Immature natural killer cell (primary cell): ENCODE results near the gene XPO1. TPM values are rescaled to one million over a fixed set of nuclear protein-coding genes. Genes with fewer than 3 reads are reported as not detected.
"Not testable (repeated sequence)": the region's sequence is repeated elsewhere in the genome, so short reads cannot be mapped to it uniquely, and the experiment has no call there.

Source experiments
- DNase-seq, 3 donors: peaks; one replicate each; pipeline ENCODE4 v3.0.0; 2022; ENCODE audit warnings: mixed read lengths in 1 of 3
- H3K27ac Mint-ChIP-seq, 6 donors: one replicate each; pipeline ENCODE4 v1.8.0; 2020; ENCODE audit warnings: mixed read lengths in 6 of 6, mild to moderate bottlenecking in 5 of 6, inconsistent platforms in 4 of 6, moderate library complexity in 3 of 6
- H3K27me3 Mint-ChIP-seq, 3 donors: one replicate each; pipeline ENCODE4 v1.8.0; 2020 to 2021; ENCODE audit warnings: low read depth in 3 of 3, mild to moderate bottlenecking in 3 of 3, mixed read lengths in 3 of 3, moderate library complexity in 3 of 3, inconsistent platforms in 1 of 3
- H3K36me3 Mint-ChIP-seq, 3 donors: one replicate each; pipeline ENCODE4 v1.8.0; 2020; ENCODE audit warnings: mixed read lengths in 3 of 3, inconsistent platforms in 2 of 3, mild to moderate bottlenecking in 2 of 3
- H3K4me1 Mint-ChIP-seq, 2 donors: one replicate each; pipeline ENCODE4 v1.8.0; 2020; ENCODE audit warnings: inconsistent platforms in 2 of 2, mild to moderate bottlenecking in 2 of 2, mixed read lengths in 2 of 2, moderate library complexity in 1 of 2
- H3K4me3 Mint-ChIP-seq, 5 donors: one replicate each; pipeline ENCODE4 v1.8.0; 2020; ENCODE audit warnings: mild to moderate bottlenecking in 5 of 5, mixed read lengths in 5 of 5, inconsistent platforms in 3 of 5, moderate library complexity in 3 of 5
- H3K9me3 Mint-ChIP-seq, 6 donors: one replicate each; pipeline ENCODE4 v1.8.0; 2020; ENCODE audit warnings: mild to moderate bottlenecking in 6 of 6, mixed read lengths in 6 of 6, inconsistent platforms in 4 of 6, moderate library complexity in 3 of 6
- polyA plus RNA-seq, 3 donors: library from polyadenylated mRNA; unstranded; fragments of 300-500 nt; fragmentation: Illumina TruSeq; gene quantifications; one replicate each; pipeline ENCODE4 v1.2.3, GENCODE V29; 2021

The XPO1 gene
- polyA plus RNA-seq, 3 donors from 2014 or later, result 19.7 to 44.4 (median 19.9) TPM

GRCh38 chr2:61549546-61549945, 11.4 kb upstream of the XPO1 start:
- DNase-seq, result no peak
- Mint-ChIP-seq H3K27me3 (peaks cover 0 to under 1% (median 0%) of the 10 kb centered on the region in 3 donors), H3K4me3 (no peak overlapping the region), H3K36me3 (no peaks in the 10 kb centered on the region), H3K4me1 (no peaks in the 10 kb centered on the region), H3K9me3 (no peaks in the 10 kb centered on the region), H3K27ac (no peak overlapping the region)

- Mint-ChIP-seq H3K4me1 (peaks cover 7 to 8% of the 10 kb centered on the region in 2 donors), H3K9me3 (no peaks in the 10 kb centered on the region), H3K27ac (no peak overlapping the region), H3K36me3 (no peaks in the 10 kb centered on the region), H3K27me3 (peaks cover 7 to 9% (median 7%) of the 10 kb centered on the region in 3 donors), H3K4me3 (no peak overlapping the region)
- no peak for DNase-seq
Observed at GRCh38 chr2:61543062-61543461, 4.9 kb upstream of the XPO1 start.

GRCh38 chr2:61540167-61540566, 2.0 kb upstream of the XPO1 start:
- H3K36me3 Mint-ChIP-seq, DNase-seq, H3K9me3 Mint-ChIP-seq: not testable (repeated sequence)
- peak overlapping the region in 1 of 6 donors; percentile 38 for H3K27ac Mint-ChIP-seq
- H3K4me1 Mint-ChIP-seq, result peaks cover 23 to 25% of the 10 kb centered on the region in 2 donors
- H3K27me3 Mint-ChIP-seq, result peaks cover 12 to 16% (median 16%) of the 10 kb centered on the region in 3 donors
- peak overlapping the region in 1 of 5 donors; percentile 45 for H3K4me3 Mint-ChIP-seq

- Mint-ChIP-seq H3K9me3 (no peaks in the 10 kb centered on the region), H3K4me1 (peaks cover 33 to 37% of the 10 kb centered on the region in 2 donors), H3K4me3 (peak overlapping the region; percentile 95 to 100 (median 99)), H3K27ac (peak overlapping the region; percentile 95 to 100 (median 100)), H3K27me3 (peaks cover 12 to 16% (median 16%) of the 10 kb centered on the region in 3 donors), H3K36me3 (no peaks in the 10 kb centered on the region)
- DNase-seq, result peak in 1 of 3 donors; percentile 2
Observed at GRCh38 chr2:61538920-61539520, 864 bp upstream of the XPO1 start.

- H3K4me1 Mint-ChIP-seq, result peaks cover 36 to 48% of the 10 kb centered on the region in 2 donors
- peaks cover 12 to 16% (median 16%) of the 10 kb centered on the region in 3 donors for H3K27me3 Mint-ChIP-seq
Observed at GRCh38 chr2:61537950-61538199, 281 bp downstream of the XPO1 start.

GRCh38 chr2:61537277-61537949, 743 bp downstream of the XPO1 start:
- H3K9me3 Mint-ChIP-seq, result no peaks in the 10 kb centered on the region
- peaks cover 12 to 16% (median 16%) of the 10 kb centered on the region in 3 donors for H3K27me3 Mint-ChIP-seq
- peak; percentile 22 to 30 (median 22) for DNase-seq

More at GRCh38 chr2:61537950-61538199, 281 bp downstream of the XPO1 start:
- Mint-ChIP-seq H3K27ac (peak overlapping the region; percentile 95 to 100 (median 100)), H3K4me3 (peak overlapping the region; percentile 95 to 100 (median 99)), H3K36me3 (no peaks in the 10 kb centered on the region), H3K9me3 (no peaks in the 10 kb centered on the region)
- no peak for DNase-seq

GRCh38 chr2:61536572-61537276, 1.4 kb downstream of the XPO1 start:
- Mint-ChIP-seq H3K27ac (peak overlapping the region; percentile 95 to 97 (median 96)), H3K27me3 (peaks cover 12 to 16% (median 16%) of the 10 kb centered on the region in 3 donors), H3K4me1 (peaks cover 36 to 49% of the 10 kb centered on the region in 2 donors), H3K9me3 (no peaks in the 10 kb centered on the region), H3K4me3 (peak overlapping the region; percentile 94 to 100 (median 96)), H3K36me3 (no peaks in the 10 kb centered on the region)
- peak; percentile 80 to 83 (median 83) for DNase-seq

More at GRCh38 chr2:61537277-61537949, 743 bp downstream of the XPO1 start:
- Mint-ChIP-seq H3K27ac (peak overlapping the region; percentile 95 to 100 (median 100)), H3K4me1 (peaks cover 36 to 48% of the 10 kb centered on the region in 2 donors), H3K36me3 (no peaks in the 10 kb centered on the region), H3K4me3 (peak overlapping the region; percentile 95 to 100 (median 99))

- Mint-ChIP-seq H3K36me3 (no peaks in the 10 kb centered on the region), H3K4me1 (peaks cover 40 to 55% of the 10 kb centered on the region in 2 donors), H3K27ac (peak overlapping the region; percentile 95 to 97 (median 96)), H3K27me3 (peaks cover 12 to 16% (median 16%) of the 10 kb centered on the region in 3 donors), H3K4me3 (peak overlapping the region; percentile 94 to 100 (median 96)), H3K9me3 (no peaks in the 10 kb centered on the region)
- DNase-seq, result no peak
Observed at GRCh38 chr2:61536180-61536571, 2.0 kb downstream of the XPO1 start.

- peak overlapping the region; percentile 95 to 97 (median 96) for H3K27ac Mint-ChIP-seq
- no peak for DNase-seq
- peaks cover 43 to 61% of the 10 kb centered on the region in 2 donors for H3K4me1 Mint-ChIP-seq
- H3K27me3 Mint-ChIP-seq, result peaks cover 12 to 16% (median 16%) of the 10 kb centered on the region in 3 donors
- no peaks in the 10 kb centered on the region for H3K36me3 Mint-ChIP-seq
- peak overlapping the region; percentile 94 to 100 (median 96) for H3K4me3 Mint-ChIP-seq
- H3K9me3 Mint-ChIP-seq, result no peaks in the 10 kb centered on the region
Observed at GRCh38 chr2:61535449-61535848, 2.7 kb downstream of the XPO1 start.

GRCh38 chr2:61534926-61535325, 3.2 kb downstream of the XPO1 start:
- Mint-ChIP-seq H3K9me3 (no peaks in the 10 kb centered on the region), H3K4me1 (peaks cover 48 to 67% of the 10 kb centered on the region in 2 donors), H3K27ac (peak overlapping the region; percentile 95 to 97 (median 96)), H3K4me3 (peak overlapping the region; percentile 94 to 100 (median 96)), H3K36me3 (no peaks in the 10 kb centered on the region), H3K27me3 (peaks cover 12 to 16% (median 13%) of the 10 kb centered on the region in 3 donors)
- DNase-seq, result no peak

GRCh38 chr2:61530749-61531148, 7.4 kb downstream of the XPO1 start:
- no peaks in the 10 kb centered on the region for H3K9me3 Mint-ChIP-seq
- no peaks in the 10 kb centered on the region for H3K36me3 Mint-ChIP-seq
- peaks cover 53 to 85% of the 10 kb centered on the region in 2 donors for H3K4me1 Mint-ChIP-seq
- DNase-seq, result no peak
- H3K27me3 Mint-ChIP-seq, result peaks cover 0 to 1% (median 0%) of the 10 kb centered on the region in 3 donors
- H3K4me3 Mint-ChIP-seq, result peak overlapping the region in 1 of 5 donors; percentile 29
- peak overlapping the region in 4 of 6 donors; percentile 6 to 57 (median 48) for H3K27ac Mint-ChIP-seq

GRCh38 chr2:61529944-61530735, 8.0 kb downstream of the XPO1 start:
- Mint-ChIP-seq H3K4me3 (peak overlapping the region in 2 of 5 donors; percentile 9 to 23), H3K27me3 (peaks cover 0 to 1% (median 0%) of the 10 kb centered on the region in 3 donors), H3K4me1 (peaks cover 48 to 85% of the 10 kb centered on the region in 2 donors), H3K27ac (peak overlapping the region; percentile 26 to 78 (median 59)), H3K36me3 (no peaks in the 10 kb centered on the region), H3K9me3 (no peaks in the 10 kb centered on the region)
- DNase-seq, result no peak

- Mint-ChIP-seq H3K9me3 (no peaks in the 10 kb centered on the region), H3K27me3 (peaks cover 0 to 1% (median 0%) of the 10 kb centered on the region in 3 donors), H3K36me3 (peaks cover 4 to 24% (median 6%) of the 10 kb centered on the region in 3 donors), H3K4me1 (peaks cover 30 to 56% of the 10 kb centered on the region in 2 donors), H3K4me3 (no peak overlapping the region), H3K27ac (peak overlapping the region in 2 of 6 donors; percentile 41 to 56)
- no peak for DNase-seq
Observed at GRCh38 chr2:61520261-61520660, 17.9 kb downstream of the XPO1 start.
